ENCODE measurements around the gene CDC25C. TPM values are rescaled to one million over a fixed set of nuclear protein-coding genes. Genes with fewer than 3 reads are reported as not detected.

The CDC25C gene
- total RNA-seq, 1 experiment from 2014 or later = 36.2 TPM

- intact Hi-C loops (cut with micrococcal nuclease; ENCODE audit: unreplicated experiment) = no loop called here
- TSS peak; percentile 88 for BruUV-seq (replicated peaks)
- ChIA-PET POLR2A (ENCODE audit: unreplicated experiment) (interaction anchor here (0.6 to 0.7 kb wide), 4 partner anchors 11 to 1067 kb away, joined by 3 to 24 read pairs (median 4); partner anchors contain the start of gene SPATA24), CTCF (interaction anchor here (0.6 to 1.1 kb wide), 3 partner anchors 13 to 16 kb away, joined by 3 to 6 read pairs (median 3); partner anchors contain the start of gene KDM3B)
- no peaks in the 10 kb centered on the region for H3K9me3 ChIP-seq (ENCODE audit: insufficient read depth, low read depth)
- no peaks in the 10 kb centered on the region; the same call in 1 of the 2 replicates for H4K20me1 ChIP-seq (ENCODE audit: insufficient read depth)
- H2AFZ ChIP-seq = peak overlapping the region; percentile 88
- H3K4me3 ChIP-seq = peak overlapping the region; percentile 60
- H3K36me3 ChIP-seq (ENCODE audit: low read depth) = peaks cover 19% of the 10 kb centered on the region
- DNase-seq = peak in 1 of 2 experiments; percentile 55
- no peaks in the 10 kb centered on the region for H3K9me2 ChIP-seq (ENCODE audit: insufficient read depth)
- H3K4me2 ChIP-seq = peak overlapping the region; percentile 78
- H3K4me1 ChIP-seq (replicated peaks; ENCODE audit: insufficient read depth) = peaks cover 13% of the 10 kb centered on the region
- no peaks in the 10 kb centered on the region for H3K27me3 ChIP-seq (ENCODE audit: insufficient read depth, low read depth)
- no peak for TF ChIP-seq EZH2 (IDR thresholded peaks at IDR 0.05; ENCODE audit: low read depth)
- TF ChIP-seq CTCF (conservative IDR thresholded peaks at IDR 0.05) = no peak
- H3K79me2 ChIP-seq (ENCODE audit: low read depth) = peaks cover 38% of the 10 kb centered on the region
- 0 out of 2 replicates have a peak, but pooled peaks cover 2% of the 10 kb centered on the region for H3F3A ChIP-seq (ENCODE audit: insufficient read depth, low read depth)
- peak overlapping the region; percentile 90 for H3K27ac ChIP-seq
Measured at GRCh38 chr5:138336952-138337684, 5.5 kb upstream of the CDC25C start.

GRCh38 chr5:138334867-138335447 is 3.4 kb upstream of the CDC25C start:
- POLR2A ChIA-PET (ENCODE audit: unreplicated experiment) = no interaction called here
- DNase-seq = peak in 1 of 2 experiments; percentile 36
- no TSS peak for BruUV-seq (replicated peaks)

More at GRCh38 chr5:138334867-138335447, 3.4 kb upstream of the CDC25C start:
- Histone ChIP-seq H3K9me3 (ENCODE audit: insufficient read depth, low read depth) (no peaks in the 10 kb centered on the region), H3F3A (ENCODE audit: insufficient read depth, low read depth) (peaks cover 10% of the 10 kb centered on the region; the same call in 1 of the 2 replicates), H2AFZ (no peak overlapping the region), H3K27me3 (ENCODE audit: insufficient read depth, low read depth) (no peaks in the 10 kb centered on the region), H3K4me3 (no peak overlapping the region), H4K20me1 (ENCODE audit: insufficient read depth) (no peaks in the 10 kb centered on the region; the same call in 1 of the 2 replicates), H3K79me2 (ENCODE audit: low read depth) (peaks cover 17% of the 10 kb centered on the region), H3K4me2 (no peak overlapping the region), H3K27ac (no peak overlapping the region), H3K36me3 (ENCODE audit: low read depth) (0 out of 2 replicates have a peak, but pooled peaks cover 4% of the 10 kb centered on the region), H3K9me2 (ENCODE audit: insufficient read depth) (no peaks in the 10 kb centered on the region), H3K4me1 (replicated peaks; ENCODE audit: insufficient read depth) (peaks cover 23% of the 10 kb centered on the region)
- intact Hi-C loops (cut with micrococcal nuclease; ENCODE audit: unreplicated experiment) = no loop called here
- TF ChIP-seq CTCF (conservative IDR thresholded peaks at IDR 0.05) = no peak
- no peak for TF ChIP-seq EZH2 (IDR thresholded peaks at IDR 0.05; ENCODE audit: low read depth)
- CTCF ChIA-PET = no interaction called here

Measured in PC-9 (cell line).